ENCODE measurements around the gene CTXND1. TPM values are rescaled to one million over a fixed set of nuclear protein-coding genes. Genes with fewer than 3 reads are reported as not detected.

Gene CTXND1
- total RNA-seq, 1 donor from 2014 or later: not detected

GRCh38 chr15:80288131-80288530 is 36.1 kb upstream of the CTXND1 start:
- Histone ChIP-seq H3K4me3 (ENCODE audit: low read depth, low read length) (no peak overlapping the region), H3K27me3 (ENCODE audit: control insufficient read depth, insufficient read depth, low read length) (no peaks in the 10 kb centered on the region), H3K36me3 (ENCODE audit: control insufficient read depth, insufficient read depth, low read length) (no peaks in the 10 kb centered on the region)
- TF ChIP-seq CTCF (IDR thresholded peaks at IDR 0.05; ENCODE audit: insufficient read depth, low read length, severe bottlenecking): no peak
- DNase-seq (ENCODE audit: low read depth): no peak
- no peak for FAIRE-seq

- no peak for TF ChIP-seq CTCF (IDR thresholded peaks at IDR 0.05; ENCODE audit: insufficient read depth, low read length, severe bottlenecking)
- Histone ChIP-seq H3K4me3 (ENCODE audit: low read depth, low read length) (no peak overlapping the region), H3K36me3 (ENCODE audit: control insufficient read depth, insufficient read depth, low read length) (no peaks in the 10 kb centered on the region), H3K27me3 (ENCODE audit: control insufficient read depth, insufficient read depth, low read length) (peaks cover 2% of the 10 kb centered on the region)
- peak; percentile 75 for FAIRE-seq
- no peak for DNase-seq (ENCODE audit: low read depth)
Observed at GRCh38 chr15:80286055-80286454, 34.0 kb upstream of the CTXND1 start.

GRCh38 chr15:80285379-80285778 is 33.4 kb upstream of the CTXND1 start:
- Histone ChIP-seq H3K4me3 (ENCODE audit: low read depth, low read length) (no peak overlapping the region), H3K27me3 (ENCODE audit: control insufficient read depth, insufficient read depth, low read length) (peaks cover 2% of the 10 kb centered on the region), H3K36me3 (ENCODE audit: control insufficient read depth, insufficient read depth, low read length) (no peaks in the 10 kb centered on the region)
- FAIRE-seq (no peak), DNase-seq (ENCODE audit: low read depth) (no peak)
- TF ChIP-seq CTCF (IDR thresholded peaks at IDR 0.05; ENCODE audit: insufficient read depth, low read length, severe bottlenecking): no peak

- FAIRE-seq (no peak), DNase-seq (ENCODE audit: low read depth) (no peak)
- no peak for TF ChIP-seq CTCF (IDR thresholded peaks at IDR 0.05; ENCODE audit: insufficient read depth, low read length, severe bottlenecking)
- peaks cover 2% of the 10 kb centered on the region for H3K27me3 ChIP-seq (ENCODE audit: control insufficient read depth, insufficient read depth, low read length)
- no peak overlapping the region for H3K4me3 ChIP-seq (ENCODE audit: low read depth, low read length)
- no peaks in the 10 kb centered on the region for H3K36me3 ChIP-seq (ENCODE audit: control insufficient read depth, insufficient read depth, low read length)
Observed at GRCh38 chr15:80283531-80283930, 31.5 kb upstream of the CTXND1 start.

- Histone ChIP-seq H3K36me3 (ENCODE audit: control insufficient read depth, insufficient read depth, low read length) (no peaks in the 10 kb centered on the region), H3K4me3 (ENCODE audit: low read depth, low read length) (no peak overlapping the region), H3K27me3 (ENCODE audit: control insufficient read depth, insufficient read depth, low read length) (no peaks in the 10 kb centered on the region)
- no peak for FAIRE-seq
- no peak for DNase-seq (ENCODE audit: low read depth)
- no peak for TF ChIP-seq CTCF (IDR thresholded peaks at IDR 0.05; ENCODE audit: insufficient read depth, low read length, severe bottlenecking)
Observed at GRCh38 chr15:80277147-80277546, 25.1 kb upstream of the CTXND1 start.

GRCh38 chr15:80275961-80276360 is 23.9 kb upstream of the CTXND1 start:
- DNase-seq (ENCODE audit: low read depth): peak; percentile 46
- no peak for TF ChIP-seq CTCF (IDR thresholded peaks at IDR 0.05; ENCODE audit: insufficient read depth, low read length, severe bottlenecking)
- H3K36me3 ChIP-seq (ENCODE audit: control insufficient read depth, insufficient read depth, low read length): no peaks in the 10 kb centered on the region
- no peak overlapping the region for H3K4me3 ChIP-seq (ENCODE audit: low read depth, low read length)
- no peaks in the 10 kb centered on the region for H3K27me3 ChIP-seq (ENCODE audit: control insufficient read depth, insufficient read depth, low read length)
- FAIRE-seq: no peak

Data from bronchial epithelial cell (primary cell).